GM19025 (cell line): ENCODE data around the gene DYDC1.
"Not testable (repeated sequence)": the region's sequence is repeated elsewhere in the genome, so short reads cannot be mapped to it uniquely, and the experiment has no call there.

Experiments
- ATAC-seq: cut with Tn5 transposase; IDR thresholded peaks from one replicate; pipeline ENCODE4 v1.9.1; 2021; ENCODE audit warnings: mild to moderate bottlenecking, low read depth, moderate library complexity; ENCODE audit not compliant: unreplicated experiment

Gene DYDC1

DNA sequence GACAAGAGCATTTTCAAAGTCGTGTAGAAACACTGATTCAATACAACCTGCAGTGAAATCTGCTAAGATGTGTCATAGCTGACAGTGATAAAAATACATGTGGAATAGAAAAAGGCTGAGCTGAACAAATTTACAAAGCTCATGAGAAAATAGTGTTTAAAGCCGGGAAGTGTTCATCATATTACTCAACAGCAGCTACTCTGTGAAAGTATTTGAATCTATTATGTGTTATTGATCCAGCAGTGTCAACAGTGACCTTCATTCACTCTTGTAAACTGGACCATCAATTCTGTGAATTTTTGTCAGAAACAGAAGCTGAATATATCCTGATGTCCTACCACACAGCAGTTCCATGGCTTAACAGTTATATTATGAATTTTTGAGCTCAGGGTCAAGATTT lies 11.6 kb downstream of the DYDC1 start:
- no peak for ATAC-seq

DNA sequence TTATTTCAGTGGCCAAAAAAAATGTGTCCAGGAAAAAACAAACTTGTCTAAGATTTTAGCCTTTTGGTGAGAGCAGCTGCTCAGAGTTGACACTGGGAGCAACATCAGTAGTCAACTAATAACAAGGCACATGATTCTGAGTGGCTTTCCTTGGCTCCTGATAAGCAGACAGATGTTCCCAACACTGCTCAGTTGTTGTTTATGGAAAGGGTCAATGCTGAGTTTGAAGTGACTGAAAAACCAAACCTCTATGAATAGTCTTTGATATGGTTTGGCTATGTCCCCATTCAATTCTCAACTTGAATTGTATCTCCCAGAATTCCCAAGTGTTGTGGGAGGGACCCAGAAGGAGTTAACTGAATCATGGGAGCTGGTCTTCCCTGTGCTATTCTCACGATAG lies 12.3 kb downstream of the DYDC1 start:
- no peak for ATAC-seq

DNA sequence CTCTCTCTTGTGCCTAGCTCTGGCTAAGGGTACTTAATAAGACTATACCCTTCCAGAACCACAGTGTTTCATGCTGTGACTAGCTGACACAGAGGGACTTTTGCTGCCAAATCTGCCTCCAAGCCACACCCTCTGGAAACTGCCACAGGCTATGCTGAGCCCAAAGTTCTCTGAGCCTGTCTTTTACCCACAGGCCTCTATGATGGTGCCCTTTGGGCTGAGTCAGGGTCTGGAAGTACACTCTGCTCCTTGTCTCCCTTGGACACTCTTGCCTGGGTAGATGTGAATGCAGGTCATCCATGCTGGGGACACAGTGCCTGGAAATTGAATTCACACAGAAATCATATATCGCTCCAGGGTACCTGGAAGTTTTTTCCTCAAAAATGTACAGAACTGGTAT lies 22.6 kb downstream of the DYDC1 start:
- ATAC-seq = no peak

DNA sequence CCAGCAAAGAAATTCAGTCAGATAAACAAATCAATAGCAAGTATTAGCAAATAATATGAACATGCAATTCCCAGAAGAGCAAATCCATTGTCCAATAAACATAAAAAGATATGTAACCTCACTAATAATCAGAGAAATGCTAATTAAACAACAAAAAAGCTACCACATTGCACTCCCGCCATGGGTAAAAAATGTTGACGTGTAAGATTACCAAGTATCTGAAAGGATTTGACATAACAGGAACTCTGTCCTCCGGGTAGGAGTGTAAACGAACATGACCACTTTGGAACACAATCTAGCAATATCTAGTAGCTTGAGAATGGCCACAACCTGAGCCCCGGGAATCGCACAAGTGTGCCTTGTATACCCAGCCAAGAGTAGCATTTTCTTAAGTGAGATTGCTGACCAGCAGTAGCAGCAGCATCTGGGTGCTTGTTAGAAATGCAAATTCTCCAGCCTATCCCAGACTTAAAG lies 31.6 kb downstream of the DYDC1 start:
- ATAC-seq = no peak

DNA sequence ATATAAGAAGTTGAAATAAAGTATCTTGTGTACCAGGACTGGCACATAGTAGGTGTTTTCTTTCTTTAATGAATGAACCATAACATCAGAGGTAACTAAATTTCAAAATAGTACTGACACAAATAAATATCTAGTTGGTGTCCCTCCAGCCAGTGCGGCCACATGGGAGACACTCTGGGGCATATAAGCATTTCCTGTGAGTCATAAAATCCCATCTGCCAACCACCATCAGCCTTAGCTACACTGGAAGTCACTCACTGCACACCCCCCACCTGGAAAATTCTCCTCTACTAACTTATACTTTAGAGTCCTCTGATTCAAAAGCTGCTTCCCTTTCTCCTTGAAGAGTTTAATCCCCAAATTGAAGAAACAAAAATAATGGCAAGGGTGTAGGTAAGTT lies 32.5 kb downstream of the DYDC1 start:
- no peak for ATAC-seq

DNA sequence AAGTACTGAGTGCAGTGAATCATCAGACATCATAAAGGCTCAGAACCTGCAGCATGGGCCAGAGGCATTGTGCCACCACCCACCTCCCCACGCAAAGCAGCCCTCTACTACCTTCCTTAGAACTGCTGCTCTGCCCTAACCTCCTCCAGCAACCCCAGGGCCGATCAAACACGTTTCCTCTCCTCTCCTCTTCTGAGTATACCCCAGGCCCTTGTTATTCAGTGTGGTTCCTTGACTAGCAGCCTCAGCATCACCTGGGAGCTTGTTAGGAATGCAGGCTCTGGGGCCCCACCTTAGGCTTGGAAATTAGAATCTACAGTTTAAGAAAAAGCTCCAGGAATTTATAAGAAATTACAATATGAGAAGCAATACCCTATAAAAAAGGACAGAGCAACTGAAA lies 33.2 kb downstream of the DYDC1 start:
- no peak for ATAC-seq

DNA sequence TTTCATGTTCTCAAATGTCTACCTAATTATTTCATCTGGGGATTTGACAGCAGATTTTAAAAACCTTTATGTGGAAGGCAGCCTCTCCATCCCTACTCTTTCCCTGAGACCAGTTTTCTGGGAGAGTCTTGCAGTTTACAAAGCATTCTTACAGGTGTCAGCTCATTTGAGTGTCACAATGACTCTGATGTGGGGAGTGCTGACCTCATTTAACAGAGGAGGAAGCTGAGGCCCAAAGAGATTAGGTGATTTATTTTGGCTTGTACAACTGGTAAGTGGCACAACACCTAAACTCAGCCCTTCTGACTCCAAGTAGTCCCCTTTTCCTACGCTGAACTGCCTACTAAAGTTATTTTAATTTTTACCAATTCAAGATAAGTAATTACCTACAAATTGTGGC lies 33.8 kb downstream of the DYDC1 start:
- no peak for ATAC-seq

DNA sequence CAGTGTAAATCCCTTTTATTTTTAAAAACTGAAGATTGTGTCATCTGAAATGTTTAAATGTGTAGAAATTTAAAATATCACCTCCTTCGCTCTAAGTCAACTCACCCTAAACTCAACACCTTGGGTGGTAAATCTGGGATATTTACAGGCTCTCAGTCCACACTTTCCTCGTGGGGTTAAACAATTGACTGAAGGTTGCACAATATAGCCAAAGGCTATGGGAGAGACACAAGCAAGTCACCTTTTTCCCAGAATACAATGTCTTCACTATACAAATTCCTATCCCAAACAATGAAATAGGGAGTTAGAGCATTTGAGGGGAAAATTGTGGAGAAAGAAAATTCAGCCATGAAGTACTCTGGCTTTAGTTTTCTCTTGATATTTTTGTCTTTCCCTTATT lies 34.4 kb downstream of the DYDC1 start:
- ATAC-seq = no peak

DNA sequence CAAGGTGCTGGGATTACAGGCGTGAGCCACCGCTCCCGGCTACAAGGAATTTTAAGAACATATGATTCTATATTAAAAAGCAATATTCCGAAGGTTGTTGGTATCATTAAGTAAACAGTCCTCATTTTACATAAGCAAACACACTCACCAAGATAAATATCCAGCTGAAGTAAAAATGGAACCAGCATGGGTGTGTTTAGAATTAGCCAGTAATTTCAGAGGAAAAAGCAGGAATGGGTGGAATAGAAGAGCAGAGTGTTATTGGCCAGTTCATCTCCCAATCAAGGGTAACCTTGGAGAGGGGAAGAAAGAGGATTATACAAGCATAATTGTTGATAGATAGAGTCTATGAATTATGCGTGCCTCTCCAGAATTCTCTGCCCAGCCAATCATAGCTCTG lies 35.4 kb downstream of the DYDC1 start:
- no peak for ATAC-seq

DNA sequence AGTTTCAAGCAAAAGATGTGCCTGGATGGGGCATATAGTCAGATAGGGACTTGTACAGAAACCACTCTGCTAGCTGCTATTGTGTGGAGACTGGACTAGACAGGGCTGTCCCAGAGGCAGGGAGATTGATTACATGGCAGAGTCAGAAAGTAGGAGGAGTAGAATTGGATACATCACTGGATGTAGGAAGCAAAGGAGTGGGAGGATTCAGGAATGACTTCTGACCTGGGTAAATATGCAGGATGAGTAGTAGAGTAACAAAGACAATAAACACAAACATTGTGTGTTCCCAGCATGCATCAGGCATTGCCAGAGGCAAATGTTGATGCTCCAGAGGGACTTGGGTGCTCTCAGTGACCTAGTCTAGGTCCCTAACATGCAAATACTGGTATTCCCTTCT lies 36.2 kb downstream of the DYDC1 start:
- ATAC-seq = no peak

DNA sequence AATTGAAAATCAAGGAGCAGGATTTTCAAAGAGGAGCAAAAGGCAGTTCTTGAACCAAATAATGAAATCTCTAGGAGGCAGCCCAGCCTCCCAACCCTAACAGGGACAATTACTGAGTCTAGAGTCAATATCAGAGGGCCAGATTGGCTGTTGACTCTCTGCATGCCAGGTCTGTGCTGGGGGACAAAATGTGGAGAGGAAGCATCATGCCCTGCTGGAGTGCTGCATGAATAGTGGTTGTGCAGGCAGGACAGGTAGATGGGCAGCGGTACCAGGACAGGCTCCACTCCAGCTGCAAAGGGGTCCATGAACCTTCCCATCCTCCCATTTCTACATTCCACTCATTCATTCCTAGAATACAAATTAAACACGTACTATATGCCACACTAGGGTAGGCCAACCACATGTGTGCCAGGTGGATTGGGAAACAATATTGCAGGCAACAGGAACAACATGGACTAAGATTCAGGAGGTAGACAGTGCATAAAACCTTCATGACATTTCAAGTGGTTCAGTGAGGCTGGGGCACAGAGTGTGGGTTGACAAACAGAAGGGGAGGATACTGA lies 36.7 kb downstream of the DYDC1 start:
- no peak for ATAC-seq

DNA sequence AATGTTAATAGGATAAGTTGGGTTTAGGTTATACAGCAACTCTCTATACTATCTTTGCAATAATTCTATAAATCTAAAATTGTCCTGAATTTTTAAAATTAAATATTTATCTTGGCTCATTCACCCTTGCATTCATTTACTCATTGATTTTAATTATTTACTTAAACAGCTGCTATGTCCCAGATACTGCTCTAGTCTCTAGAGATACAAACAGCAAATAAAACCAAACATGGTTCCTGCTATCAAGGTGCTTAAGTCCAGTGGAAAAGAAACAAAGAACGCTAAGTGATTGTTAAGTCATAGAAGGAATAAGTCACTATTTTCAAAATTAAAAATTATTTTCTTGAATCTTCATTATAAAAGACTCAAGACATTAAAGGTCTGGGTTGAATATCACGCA lies 37.2 kb downstream of the DYDC1 start:
- no peak for ATAC-seq

DNA sequence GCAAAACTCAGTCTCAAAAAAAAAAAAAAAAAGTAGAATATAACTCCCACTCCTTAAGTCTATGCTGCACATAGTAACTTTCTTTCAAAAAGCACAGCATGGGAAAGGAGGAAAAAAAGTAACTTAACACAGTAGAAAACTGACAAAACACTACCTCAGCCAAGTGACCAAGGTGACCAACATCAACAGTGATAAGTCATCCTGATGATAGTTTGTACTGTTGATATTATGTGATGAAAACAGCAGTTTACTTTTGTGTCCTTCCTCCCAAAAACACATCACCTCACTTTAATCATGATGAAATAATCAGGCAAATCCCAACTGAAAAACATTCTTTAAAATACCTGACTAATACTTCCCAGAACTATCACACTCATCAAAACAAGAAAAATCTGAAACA lies 37.8 kb downstream of the DYDC1 start:
- no peak for ATAC-seq

DNA sequence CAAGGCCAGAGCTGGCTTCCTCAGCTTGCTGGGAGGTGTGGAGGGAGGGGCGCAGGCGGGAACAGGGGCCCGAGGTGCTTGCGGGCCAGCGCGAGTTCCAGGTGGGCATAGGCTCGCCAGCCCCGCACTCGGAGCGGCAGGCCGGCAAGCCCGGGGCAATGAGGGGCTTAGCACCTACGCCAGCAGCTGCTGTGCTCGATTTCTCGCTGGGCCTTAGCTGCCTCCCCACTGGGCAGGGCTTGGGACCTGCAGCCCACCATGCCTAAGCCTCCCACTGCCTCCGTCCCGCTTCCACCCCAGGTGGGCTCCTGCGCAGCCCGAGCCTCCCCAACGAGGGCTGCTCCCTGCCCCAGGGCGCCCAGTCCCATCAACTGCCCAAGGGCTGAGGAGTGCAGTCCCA lies 41.2 kb downstream of the DYDC1 start:
- no peak for ATAC-seq

DNA sequence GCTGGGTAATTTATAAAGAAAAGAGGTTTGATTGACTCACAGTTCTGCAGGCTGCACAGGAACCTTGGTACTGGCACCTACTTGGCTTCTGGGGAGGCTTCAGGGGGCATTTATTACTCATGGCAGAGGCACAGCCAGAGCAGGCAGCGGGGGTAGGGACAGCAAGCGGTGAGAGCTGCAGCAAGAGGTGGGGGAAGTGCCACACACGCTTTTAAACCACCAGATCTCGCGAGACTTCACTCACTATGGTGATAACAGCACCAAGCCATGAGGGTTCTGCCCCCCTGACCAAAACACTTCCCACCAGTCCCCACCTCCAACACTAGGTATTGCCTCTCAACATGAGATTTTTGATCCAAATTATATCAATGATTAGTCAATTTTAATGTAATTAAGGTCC lies 43.0 kb downstream of the DYDC1 start:
- no peak for ATAC-seq

DNA sequence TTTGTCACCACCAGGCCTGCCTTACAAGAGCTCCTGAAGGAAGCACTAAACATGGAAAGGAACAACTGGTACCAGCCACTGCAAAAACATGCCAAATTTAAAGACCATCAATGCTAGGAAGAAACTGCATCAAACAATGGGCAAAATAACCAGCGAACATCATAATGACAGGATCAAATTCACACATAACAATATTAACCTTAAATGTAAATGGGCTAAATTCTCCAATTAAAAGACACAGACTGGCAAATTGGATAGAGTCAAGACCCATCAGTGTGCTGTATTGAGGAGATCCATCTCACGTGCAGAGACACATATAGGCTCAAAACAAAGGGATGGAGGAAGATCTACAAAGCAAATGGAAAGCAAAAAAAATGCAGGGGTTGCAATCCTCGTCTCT lies 50.6 kb downstream of the DYDC1 start:
- ATAC-seq = not testable (repeated sequence)

DNA sequence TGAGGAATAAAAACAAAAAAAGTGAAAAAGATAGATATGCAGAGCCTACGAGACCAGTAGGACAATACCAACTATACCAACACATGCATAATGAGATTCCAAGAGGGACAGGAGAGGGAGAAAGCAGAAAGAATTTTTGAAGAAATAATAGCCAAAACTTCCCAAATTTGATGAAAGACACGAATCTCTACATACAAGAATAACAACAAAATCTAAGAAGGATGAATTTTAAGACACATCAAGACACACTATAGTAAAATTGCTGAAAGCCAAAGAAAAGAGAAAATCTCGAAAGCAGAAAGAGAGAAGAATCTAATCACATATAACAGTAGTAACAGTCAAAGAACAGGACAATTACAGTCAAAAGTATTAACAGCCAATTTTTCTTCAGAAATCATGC lies 59.6 kb downstream of the DYDC1 start:
- ATAC-seq = no peak

DNA sequence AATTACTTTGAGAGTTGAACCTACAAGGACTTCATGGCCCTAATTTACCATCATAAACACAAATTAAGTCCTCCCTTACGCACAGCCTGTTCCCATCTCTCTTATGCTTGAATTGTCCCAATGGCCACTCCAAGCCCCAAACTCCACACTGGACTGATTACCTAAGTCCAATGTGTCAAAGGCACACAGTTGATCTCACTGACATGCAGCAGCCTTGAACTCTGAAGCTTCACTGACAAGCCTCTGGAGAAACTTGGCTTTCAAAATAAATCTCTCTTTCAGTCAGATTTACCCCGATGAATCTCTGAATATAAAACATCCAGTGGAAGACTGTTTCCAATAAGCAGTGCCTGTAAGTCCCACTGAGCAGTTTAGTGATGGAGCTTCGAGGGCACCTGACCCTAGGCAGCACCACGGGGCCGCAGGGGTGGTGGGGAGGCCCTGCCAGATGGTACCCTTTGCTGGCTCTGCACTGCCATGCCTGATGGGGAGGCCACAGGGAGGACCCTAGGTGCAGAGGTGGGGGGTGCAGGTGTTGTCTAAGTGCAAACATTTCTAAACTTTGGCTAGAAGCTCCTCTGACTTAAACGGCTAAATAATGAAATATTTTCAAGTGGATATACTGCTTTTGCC lies 63.8 kb downstream of the DYDC1 start:
- ATAC-seq = no peak

DNA sequence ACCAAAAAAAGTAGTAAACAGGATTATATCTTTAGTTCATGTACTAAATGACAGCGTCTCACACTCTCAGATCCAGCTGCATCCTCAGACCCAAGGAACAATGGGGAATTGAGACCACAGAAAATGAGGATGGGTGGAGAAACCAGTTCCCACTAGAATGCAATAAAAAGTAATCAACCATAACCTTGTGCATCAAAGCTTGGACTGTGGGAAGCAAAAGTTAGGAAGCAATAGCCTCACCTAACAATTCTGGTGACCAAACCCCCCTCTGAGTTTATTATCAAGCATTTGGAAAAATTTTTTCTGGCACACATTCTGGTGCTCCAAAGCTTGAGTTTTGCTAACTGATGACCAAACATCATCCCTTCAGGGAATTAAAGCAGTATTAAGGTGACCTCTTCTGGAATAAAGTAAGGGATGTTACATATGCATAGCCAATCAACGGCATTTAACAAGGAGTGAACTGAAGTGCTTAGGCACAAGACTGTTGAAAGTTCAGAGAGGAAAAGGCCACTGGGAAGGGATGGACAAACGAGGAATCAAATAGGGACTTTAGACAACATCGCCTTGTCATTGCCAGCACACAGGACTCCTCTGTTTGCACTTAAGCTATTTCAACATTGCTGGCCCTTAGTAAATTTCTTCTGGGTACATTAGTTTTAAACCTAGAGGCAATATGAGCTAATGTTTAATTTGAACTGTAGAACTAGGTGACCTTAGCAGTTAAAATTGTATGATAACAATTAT lies 65.9 kb downstream of the DYDC1 start:
- ATAC-seq = no peak

DNA sequence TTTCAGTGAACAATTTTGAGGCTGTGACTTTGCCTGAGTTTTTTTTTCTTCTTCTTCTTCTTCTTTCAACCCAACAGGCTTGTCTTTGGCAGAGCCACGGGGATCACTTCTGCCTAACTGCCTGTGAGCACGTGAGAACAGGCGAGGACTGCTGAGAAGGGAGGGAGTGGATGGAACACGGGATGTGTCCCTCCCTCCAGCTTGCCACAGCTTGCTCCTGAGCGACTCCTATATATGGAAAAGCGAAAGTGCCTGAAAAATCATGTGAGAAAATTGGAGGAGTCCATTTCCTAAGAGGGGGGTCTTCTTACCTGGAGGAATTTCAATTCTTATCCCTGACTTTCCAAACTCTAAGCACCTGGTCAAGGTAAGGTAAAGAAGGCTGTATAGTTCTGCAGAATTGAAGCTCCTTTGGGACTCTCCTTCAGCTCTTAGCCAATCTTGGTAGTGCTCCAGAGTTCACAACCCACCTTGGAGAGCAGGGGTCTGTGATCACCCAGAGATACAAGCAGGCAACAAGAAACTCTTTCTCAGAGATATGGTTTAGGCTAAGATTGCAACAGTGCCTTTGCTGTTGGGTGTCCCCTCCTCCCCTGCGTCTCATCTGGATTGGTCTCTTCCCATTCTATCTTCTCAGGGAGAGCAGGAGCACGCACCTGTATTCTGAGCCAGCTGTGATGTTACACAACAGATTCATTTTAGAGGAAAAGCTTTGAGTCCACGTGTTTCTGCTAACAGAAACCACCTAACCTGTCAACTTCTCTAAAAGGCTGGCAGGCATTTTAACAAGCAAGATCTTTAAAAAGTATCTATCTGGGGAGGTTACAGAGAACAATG lies 66.9 kb downstream of the DYDC1 start, which contains the start of gene MAT1A:
MAT1A (minus strand) TSS at position 208 of the 837 bp plus-strand sequence. CDS start 235 bp downstream, outside the sequence.
- no peak for ATAC-seq

DNA sequence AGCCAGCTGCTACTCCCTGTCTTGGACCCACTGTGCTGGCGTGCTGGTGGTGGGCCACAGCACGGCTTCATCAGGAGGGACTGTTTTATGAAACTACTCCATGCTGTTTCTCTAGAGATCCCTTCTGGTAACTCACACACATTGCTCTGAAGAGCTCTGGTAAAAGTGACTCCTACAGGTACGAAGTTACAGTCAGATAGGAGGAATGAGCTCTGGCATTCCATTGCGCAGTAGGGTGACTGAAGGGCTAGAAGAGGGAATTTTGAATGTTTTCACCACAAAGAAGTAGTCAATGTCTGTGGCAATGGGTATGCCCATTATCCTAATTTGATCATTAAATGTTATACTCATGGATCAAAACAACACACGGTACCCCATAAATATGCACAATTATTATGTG lies 67.7 kb downstream of the DYDC1 start:
- ATAC-seq = no peak
